ENCODE results near the gene TNFSF9.

The TNFSF9 gene, protein sequence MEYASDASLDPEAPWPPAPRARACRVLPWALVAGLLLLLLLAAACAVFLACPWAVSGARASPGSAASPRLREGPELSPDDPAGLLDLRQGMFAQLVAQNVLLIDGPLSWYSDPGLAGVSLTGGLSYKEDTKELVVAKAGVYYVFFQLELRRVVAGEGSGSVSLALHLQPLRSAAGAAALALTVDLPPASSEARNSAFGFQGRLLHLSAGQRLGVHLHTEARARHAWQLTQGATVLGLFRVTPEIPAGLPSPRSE

DNA sequence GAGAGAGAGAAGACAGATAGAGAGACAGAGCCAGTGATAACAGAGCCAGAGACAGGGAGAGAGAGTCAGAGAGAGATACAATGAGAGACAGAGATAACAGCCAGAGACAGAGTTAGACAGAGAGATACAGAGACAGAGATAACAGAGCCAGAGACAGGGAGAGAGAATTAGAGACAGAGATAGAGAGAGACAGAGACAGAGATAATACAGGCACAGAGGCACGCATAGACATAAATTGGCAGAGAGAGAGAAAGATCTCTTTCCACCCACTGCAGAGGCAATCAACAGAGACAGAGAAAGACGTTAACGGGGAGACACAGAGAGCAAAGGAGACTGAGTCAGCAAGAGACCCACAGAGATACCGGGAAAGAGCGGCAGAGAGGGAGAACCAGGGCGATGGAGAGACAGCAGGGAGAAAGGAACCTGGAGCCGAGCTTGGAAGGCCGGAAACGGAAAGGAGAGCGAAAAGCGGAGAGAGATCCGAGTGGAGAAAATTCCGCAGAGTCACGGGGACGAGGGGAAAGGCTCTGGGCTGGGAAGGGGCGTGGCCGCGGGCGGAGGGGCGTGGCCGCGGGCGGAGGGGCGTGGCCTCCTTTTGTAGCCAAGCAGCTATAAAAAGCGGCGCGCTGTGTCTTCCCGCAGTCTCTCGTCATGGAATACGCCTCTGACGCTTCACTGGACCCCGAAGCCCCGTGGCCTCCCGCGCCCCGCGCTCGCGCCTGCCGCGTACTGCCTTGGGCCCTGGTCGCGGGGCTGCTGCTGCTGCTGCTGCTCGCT, at the start of gene TNFSF9:
TSS of gene TNFSF9 (plus strand) at position 641 of the 777 bp plus-strand sequence. CDS start at position 652, 11 bp downstream.
- DNase-seq (ENCODE audit: low spot score): peak; percentile 85

DNA sequence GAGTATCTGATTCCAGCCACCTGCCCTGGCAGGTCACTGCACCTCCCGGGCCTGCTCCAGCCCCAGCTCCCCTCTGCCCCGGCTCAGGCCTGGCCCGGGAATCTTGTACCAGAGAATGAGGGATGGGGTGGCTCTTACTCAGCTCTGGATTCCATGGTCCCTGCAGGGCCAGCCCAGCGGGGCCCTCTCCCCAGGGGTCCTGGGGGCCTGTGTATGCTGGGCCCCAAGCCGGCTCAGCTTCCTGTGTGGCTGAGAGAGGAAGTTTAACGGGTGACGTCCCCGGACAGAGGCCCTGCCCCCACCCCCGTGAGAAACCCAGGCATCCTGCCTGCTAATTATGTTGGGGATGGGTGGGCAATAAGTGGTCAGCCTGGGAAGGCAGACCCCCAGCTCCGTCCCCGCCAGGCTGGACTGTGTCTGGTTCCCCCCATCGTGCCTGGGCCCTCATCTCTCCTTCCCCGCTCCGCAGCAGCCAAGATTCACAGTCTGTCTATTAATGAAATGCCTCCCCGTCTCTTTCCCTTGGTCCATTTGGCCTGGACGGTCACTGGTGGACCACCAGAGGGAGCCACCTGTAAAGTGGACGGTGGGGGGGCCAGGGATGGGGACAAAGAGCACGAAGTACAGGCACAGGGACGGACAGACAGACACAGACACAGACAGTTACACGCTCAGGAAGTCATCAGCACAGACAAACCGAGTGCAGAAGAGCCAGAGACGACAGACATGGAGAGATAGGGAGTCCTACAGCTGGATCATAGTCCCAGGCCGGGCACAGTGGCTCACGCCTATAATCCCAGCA, 49.1 kb upstream of the TNFSF9 start, which contains the start of gene DENND1C:
TSS of gene DENND1C (minus strand) at position 247 of the 802 bp plus-strand sequence. CDS start at position 155, 92 bp downstream.
- DNase-seq (ENCODE audit: low spot score): peak; percentile 67

DNA sequence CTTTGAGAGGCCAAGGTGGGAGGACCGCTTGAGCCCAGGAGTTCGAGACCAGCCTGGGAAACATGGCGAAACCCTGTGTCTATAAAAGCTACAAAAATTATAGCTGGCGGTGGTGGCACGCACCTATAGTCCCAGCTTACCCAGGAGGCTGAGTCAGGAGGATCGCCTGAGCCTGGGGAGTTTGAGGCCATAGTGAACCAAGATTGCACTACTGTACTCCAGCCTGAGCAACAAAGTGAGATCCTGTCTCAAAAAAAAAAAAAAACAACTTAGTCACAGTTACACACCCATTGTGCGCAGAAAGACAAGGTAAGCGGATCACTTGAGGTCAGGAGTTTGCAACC, 48.5 kb upstream of the TNFSF9 start:
- no peak for DNase-seq (ENCODE audit: low spot score)

DNA sequence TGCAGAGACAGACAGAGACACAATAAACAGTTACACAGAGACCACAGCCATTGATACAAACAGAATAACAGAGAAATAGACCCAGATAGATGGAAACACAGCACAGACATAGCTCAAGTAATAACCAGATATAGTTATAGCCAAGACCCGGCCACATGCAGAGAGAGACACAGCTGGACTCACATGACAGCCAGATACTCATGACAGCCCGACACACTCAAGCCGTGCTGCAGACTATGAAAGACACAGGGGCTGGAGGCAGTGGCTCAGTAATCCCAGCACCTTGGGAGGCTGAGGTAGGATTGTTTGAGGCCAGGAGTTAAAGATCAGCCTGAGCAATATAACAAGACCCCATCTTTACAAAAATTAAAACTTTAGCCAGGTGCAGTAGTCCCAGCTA, 47.6 kb upstream of the TNFSF9 start:
- DNase-seq (ENCODE audit: low spot score): no peak

DNA sequence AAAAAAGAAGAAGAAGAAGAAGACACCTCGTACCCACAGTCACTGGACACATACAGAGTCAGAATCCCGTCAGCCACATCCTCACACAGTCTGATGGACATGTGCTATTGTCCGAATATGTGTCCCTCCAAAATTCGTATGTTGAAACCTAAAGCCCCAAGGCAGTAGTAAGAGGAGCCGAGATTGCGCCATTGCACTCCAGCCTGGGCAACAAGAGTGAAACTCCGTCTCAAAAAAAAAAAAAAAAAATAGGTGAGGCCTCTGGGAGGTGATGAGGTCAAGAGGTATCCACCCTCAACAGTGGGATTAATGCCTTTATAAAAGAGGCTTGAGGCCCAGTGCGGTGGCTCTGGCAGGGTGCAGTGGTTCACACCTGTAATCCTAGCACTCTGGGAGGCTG, 46.6 kb upstream of the TNFSF9 start:
- DNase-seq (ENCODE audit: low spot score): no peak

DNA sequence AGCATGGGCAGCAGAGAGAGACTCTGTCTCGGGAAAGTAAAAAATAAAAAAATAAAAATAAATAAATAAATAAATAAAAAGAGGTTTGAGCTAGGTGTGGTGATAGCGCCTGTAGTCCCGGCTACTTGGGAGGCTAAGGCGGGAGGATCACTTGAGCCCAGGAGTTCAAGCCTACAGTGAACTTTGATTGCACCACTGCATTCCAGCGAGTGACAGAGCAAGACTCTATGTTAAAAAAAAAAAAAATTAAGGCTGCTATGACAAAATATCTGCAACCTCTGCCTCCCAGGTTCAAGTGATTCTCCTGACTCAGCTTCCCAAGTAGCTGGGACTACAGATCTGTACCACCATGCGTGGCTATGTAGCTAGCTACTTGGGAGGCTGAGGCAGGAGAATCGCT, 46.0 kb upstream of the TNFSF9 start:
- DNase-seq (ENCODE audit: low spot score): no peak

DNA sequence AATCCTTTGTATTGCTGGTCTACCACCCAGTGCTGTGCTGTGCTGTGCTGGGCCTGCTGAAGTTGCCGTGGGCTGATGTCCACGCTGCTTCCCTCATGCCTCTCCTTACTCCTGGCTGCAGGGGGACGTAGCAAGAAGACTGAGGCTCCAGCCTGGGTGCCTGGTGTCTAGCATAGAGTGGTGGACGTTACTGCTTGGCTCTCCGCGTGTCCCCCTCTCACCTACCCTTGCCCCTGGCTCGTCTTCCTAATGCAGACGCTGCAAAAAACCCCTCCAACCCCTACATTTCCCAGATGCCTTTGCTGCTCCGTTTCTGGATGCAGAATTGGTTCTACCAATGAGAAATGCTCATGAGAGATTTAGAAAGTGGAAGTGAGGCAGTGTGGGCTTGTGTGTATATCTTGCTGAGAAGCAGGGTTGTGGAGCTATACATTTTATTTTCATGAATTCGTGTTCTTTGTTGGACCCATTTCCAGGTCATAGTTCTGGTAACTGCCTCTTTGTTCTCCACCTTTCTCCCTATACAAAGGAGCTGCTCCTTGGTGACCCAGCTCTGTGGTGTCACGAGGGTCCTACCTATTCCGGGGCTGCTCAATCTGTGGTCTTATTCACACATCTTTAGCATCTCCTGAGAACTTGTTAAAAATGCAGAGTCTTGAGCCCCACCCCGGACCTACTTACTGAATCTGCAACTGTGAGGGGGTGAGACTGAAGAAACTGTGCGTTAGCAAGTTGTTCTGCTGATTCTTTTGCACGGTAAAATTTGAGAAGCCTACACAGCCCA, 41.4 kb upstream of the TNFSF9 start:
- no peak for DNase-seq (ENCODE audit: low spot score)

DNA sequence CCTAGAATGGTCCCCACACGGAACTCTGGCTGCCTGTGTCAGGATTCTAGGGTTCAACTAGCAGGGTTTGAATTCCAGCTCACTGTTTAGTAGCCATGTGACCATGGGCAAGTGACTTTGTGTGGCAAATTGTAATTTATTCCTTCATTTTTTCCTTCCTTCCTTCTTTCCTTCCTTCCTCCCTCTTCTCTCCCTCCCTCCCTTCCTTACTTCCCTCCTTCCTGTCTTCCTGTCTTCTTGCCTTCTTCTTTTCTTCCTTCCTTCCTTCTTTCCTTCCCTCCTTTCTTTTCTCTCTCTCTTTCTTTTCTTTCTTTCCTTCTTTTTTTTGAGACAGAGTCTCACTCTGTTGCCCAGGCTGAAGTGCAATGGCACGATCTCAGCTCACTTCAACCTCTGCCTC, 40.7 kb upstream of the TNFSF9 start:
- no peak for DNase-seq (ENCODE audit: low spot score)

DNA sequence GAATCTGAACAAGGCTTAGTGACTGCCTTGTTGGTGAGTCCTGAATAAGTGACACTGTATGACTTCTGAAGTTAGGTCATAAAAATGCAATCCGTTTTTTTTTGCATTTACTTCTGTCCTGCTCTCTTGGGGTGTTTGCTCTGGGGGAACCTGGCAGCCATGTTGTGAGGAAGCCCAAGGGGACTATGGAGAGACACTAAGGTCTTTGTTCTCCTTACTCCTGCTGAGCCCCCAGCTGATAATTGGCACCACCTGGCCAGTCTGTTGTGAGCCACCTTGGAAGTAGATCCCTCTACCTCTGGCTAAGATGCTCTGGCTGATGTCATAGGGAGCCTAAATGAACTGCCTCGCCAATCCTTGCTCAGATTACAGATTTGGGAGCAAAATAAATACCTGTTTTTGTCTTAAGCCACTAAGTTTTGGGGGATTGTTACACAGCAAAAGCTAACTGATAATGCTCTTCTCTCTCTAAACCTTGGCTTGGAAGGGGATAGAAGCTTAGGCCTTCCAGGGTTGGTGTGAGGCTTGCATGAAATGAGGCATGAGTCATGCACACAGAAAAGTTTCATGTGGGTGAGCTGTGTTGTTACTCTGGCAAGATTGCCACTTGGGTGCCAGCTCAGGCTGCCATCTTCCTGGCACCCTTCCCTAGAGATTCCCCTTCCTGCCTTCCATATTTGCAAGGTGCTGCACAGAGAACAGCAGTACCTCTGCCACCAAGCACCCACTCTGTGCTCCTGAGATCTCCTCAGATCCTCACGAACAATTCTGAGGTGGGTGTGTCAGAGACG, 38.8 kb upstream of the TNFSF9 start:
- no peak for DNase-seq (ENCODE audit: low spot score)

DNA sequence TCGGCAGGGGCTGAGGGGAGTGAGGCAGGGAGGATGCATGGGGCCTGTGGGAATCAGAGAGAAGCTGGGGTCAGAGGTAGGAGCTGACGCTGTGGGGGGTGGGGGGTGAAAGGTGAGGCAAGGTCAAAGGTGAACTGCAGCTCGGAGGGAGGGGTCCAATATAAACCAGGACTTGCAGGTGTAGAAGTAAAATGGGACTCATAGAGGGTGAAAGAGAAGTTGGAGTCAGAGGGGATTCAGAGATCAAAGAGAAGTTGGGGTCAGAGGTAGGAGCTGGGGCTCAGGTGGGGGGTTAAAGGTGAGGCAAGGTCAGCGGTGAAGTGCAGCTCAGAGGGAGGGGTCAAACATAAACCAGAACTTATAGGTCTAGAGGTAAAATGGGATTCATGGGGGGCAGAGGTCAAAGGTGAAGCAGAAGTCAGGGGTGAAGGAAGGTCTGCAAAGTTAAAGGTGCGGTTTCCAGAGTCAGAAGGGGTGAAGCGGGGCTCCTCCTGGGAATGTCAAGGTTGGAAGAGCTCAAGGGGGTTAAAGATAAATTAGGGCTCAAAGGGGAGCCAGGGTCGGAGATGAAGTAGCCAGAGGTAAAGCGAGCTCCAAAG, 36.3 kb upstream of the TNFSF9 start:
- DNase-seq (ENCODE audit: low spot score): no peak

DNA sequence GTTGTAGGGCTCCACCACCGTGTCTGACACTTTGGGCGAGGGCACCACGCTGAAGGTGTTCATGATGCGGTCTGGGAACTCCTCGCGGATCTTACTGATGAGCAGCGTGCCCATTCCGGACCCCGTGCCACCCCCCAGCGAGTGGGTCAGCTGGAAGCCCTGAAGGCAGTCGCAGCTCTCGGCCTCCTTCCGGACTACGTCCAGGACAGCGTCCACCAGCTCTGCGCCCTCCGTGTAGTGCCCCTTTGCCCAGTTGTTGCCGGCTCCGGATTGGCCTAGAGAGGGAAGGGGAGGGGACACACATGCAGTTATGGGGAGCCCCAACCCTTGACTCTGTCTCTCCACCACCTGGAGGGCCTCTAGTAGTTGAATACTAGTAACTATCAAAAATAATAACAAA, 34.9 kb upstream of the TNFSF9 start:
- no peak for DNase-seq (ENCODE audit: low spot score)

DNA sequence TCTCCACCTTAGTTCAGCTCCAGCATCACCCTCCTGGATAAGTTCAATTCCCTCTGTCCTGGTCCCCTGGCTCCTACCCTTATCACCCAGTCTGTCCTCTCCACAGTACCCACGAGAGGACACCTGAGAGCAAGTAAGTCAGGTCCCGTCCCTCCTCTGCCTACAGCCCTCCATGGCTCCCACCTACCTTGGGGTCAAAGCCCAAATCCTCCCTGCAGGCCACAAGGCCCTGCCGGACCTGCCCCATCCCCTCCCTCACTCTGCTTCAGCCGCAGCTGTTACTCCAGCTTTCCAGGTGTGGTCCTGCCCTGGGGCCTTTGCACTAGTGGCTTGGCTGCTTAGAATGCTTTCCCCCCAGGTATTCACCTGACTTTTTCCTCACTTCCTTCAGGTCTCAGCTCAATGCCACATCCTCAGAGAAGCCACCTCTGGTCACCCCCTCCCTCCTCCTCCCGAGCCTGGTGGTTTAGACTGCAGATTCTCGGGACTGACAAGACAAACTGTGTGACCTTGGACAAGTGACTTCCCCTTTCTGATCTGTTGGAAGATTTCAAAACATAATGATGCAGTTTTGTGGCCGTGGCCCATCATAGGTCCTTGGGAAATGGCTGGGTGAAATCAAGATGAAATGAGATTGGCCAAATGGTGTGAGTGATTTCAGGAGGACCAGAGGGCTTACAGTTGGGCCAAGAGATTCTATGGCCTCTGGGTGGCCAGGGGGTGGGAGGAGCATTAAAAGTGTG, 32.4 kb upstream of the TNFSF9 start:
- no peak for DNase-seq (ENCODE audit: low spot score)

DNA sequence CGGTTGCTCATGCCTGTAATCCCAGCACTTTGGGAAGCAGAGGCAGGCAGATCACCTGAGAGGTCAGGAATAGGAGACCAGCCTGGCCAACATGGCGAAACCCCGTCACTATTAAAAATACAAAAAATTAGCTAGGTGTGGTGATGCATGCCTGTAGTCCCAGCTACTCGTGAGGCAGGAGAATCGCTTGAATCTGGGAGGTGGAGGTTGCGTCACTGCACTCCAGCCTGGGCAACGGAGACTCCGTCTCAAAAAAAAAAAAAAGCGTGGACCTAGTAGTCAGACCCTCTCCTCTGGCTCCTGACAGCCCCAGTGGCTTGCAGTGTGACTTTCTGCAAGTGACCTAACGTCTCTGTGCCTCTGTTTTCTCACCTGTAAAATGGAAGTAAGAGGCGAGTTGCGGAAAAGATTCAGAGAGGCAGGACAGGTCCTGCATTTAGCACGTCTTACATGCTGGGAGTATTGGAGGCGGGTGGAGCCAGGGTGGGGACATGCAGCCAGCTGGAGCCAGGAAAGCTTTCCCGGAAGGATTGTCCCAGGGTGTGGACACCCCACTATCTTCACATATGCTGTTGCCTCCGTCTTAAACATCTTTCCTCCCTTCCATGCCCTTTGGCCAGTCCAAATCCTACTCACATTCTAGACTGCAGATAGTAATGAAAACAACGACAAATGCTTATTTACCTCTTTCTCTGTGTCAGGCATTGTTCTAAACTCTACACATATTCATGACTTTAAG, 31.6 kb upstream of the TNFSF9 start:
- no peak for DNase-seq (ENCODE audit: low spot score)

DNA sequence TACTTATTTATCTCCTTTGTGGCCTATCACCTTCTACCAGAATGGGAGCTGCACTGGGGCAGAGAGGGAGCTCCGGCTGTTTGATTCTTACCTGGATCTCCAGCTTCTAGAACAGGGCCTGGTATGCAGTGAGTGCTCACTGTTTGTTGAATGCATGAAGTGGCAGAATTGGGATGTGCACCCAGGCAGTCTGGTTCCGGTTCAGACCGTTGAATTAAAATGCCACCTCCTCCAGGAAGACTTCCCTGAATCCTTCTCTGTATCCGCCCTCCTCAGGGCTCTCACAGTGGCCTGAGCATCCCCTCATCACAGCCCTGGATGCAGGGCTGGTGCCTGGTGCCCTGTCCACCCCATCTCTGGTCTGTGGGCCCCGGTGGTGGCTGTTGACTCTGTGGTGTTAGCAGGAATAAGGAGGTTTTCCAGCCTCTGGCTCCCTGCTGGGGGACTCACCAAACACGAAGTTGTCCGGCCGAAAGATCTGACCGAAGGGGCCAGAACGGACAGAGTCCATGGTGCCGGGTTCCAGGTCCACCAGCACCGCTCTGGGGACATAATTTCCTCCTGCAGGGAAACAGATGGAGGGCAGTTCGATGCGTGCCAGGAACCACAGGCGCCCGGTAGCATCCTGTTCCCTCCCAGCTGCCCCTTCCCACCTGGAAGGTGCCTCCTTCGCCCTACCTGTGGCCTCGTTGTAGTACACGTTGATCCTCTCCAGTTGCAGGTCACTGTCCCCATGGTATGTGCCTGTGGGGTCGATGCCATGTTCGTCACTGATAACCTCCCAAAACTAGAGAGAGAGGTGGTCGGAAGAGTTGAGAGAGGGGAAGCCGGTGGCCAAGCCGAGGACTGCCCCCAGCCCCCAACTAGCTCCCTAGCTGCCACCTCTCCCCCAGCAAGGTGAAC, 29.7 kb upstream of the TNFSF9 start:
- no peak for DNase-seq (ENCODE audit: low spot score)

DNA sequence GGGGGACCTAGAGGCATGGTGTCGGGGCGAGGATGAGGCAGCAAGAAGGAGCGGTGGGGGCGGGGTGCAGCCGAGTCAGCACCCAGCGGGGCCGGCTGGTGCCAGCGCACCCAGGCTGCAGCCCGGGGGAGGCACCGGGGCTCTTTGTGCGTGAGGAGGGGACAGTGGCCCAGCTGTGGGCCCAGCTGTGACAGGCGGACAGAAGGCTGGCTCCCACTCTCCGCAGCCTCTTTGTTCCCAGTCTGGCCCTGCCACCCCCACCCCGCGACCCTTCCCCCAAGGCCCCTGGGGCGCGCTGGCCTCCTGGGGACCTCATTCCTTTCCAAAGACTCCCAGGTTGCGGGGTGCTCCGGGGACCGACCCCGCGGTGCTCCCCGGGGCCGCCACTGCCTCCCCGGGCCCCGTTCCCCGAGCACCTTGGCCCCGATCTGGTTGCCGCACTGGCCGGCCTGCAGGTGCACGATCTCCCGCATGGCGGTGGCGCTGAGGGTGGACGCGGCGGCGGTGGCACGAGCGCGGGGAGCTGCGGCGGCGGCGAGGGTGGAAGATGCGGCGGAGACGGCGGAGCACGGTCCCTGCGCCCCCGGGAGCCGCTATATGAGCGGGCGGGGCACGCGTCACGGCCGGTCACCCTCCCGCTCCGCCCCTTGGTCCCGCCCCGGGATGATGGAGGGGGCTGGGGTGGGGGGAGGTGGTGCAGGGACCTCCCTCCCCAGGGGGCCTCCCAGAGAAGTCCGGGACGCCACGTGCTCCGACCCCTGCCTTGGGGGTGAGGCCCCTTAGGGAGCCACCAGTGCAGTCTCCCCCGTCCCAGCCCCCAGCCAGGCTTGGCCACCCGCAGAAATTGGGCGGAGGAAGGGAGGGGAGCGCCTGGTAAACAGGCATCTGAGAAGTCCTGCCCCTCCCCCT, 28.8 kb upstream of the TNFSF9 start, which contains the start of gene TUBB4A:
TSS of gene TUBB4A (minus strand) at position 570 of the 909 bp plus-strand sequence. CDS start at position 473, 97 bp downstream.
- DNase-seq (ENCODE audit: low spot score): peak; percentile 92

DNA sequence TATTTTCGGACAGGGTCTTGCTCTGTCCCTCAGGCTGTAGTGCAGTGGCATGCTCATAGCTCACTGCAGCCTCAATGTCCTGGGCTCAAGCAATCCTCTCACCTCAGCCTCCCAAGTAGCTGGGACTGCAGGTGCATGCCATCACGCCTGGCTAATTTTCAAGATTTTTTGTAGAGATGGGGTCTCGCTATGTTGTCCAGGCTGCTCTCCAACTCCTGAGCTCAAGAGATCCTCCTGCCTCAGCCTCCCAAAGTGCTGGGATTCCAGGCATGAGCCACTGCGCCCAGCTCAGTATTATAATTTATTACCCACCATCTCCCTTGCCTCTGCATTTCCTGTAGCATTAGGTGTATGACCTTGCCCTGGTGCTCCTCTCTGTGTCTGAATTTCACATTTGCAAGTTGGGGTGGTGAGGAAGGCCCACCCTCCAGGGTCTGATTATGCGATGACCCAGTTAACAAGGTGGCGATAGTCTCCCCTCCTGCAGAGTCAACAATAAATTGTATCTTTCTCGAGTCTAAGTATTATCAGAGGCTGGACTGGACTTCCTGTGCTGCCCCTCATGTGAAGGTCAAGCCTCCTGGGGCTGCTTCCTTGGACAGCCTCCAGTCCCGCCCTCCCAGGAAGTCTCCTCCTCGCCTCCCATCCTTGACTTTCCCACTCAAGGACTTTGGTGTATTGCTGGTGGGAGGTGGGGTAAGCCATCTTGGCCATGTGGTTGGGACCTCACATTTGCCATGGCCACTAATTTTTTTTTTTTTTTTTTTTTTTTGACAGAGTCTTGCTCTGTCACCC, 27.2 kb upstream of the TNFSF9 start:
- DNase-seq (ENCODE audit: low spot score): no peak
